Measurements from ENCODE around the gene INTS7.

The INTS7 gene

DNA sequence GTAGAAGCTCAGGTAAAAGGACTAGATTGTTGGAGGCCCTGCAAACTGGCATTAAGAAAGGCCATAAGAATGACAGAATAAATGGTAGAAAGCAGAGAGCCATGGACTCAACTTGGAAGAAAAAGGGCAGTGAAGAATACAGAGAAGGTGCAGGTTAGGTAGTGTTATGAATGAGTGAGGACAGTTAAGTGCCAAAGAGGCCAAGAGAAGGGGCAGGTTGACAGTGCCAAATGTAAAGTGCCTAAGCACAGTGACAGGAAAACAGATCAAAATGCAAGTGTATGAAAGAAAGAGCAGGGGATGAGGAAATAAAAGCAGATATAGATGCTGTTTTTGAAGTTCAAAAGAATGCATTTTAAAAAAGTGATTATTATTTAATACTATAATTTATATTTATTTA is 43.7 kb downstream of the INTS7 start:
- H3K4me2 ChIP-seq: no peak overlapping the region

GRCh38 chr1:211986628-211987254 is 48.6 kb downstream of the INTS7 start:
- Histone ChIP-seq H3K9me3 (no peaks in the 10 kb centered on the region), H3K4me1 (no peaks in the 10 kb centered on the region), H3K9ac (no peak overlapping the region), H3K27me3 (no peaks in the 10 kb centered on the region), H3K4me3 (no peak overlapping the region), H3K36me3 (peaks cover 52% of the 10 kb centered on the region), H3K4me2 (no peak overlapping the region), H4K20me1 (no peaks in the 10 kb centered on the region), H3K27ac (no peak overlapping the region)
- TF ChIP-seq Cebpa-rat (IDR thresholded peaks at IDR 0.05): no peak

More for the DNA sequence above, 43.7 kb downstream of the INTS7 start:
- Histone ChIP-seq H3K4me1 (no peaks in the 10 kb centered on the region), H3K9ac (no peak overlapping the region), H3K9me3 (no peaks in the 10 kb centered on the region), H3K36me3 (peaks cover 43% of the 10 kb centered on the region), H3K27ac (no peak overlapping the region), H4K20me1 (no peaks in the 10 kb centered on the region), H3K27me3 (no peaks in the 10 kb centered on the region), H3K4me3 (no peak overlapping the region)
- no peak for TF ChIP-seq Cebpa-rat (IDR thresholded peaks at IDR 0.05)

- H4K20me1 ChIP-seq: no peaks in the 10 kb centered on the region
- H3K4me1 ChIP-seq: no peaks in the 10 kb centered on the region
- H3K4me2 ChIP-seq: no peak overlapping the region
- TF ChIP-seq Cebpa-rat (IDR thresholded peaks at IDR 0.05): no peak
- no peak overlapping the region for H3K27ac ChIP-seq
- no peaks in the 10 kb centered on the region for H3K27me3 ChIP-seq
- H3K9ac ChIP-seq: no peak overlapping the region
- H3K4me3 ChIP-seq: no peak overlapping the region
- H3K36me3 ChIP-seq: peaks cover 54% of the 10 kb centered on the region
- no peaks in the 10 kb centered on the region for H3K9me3 ChIP-seq
These were observed 49.6 kb downstream of the INTS7 start for GRCh38 chr1:211985556-211986264.

DNA sequence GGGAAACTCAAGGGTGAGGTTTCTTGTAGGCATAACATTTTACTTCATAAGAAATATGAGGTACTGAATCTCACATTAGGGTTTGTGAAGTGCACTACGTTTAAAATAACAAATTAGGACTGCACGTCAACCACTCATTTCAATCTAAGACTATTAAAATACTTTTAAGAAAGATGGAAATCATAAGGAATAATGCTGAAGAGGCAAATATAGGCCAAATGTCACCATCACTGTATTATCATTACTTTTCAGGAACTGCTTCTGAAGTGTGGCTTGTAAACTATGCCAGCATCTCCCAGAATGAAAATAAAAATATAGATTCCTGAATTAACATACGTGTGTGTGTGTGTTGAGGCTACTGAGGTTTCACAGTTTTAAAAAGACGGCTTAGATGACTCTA is 56.8 kb downstream of the INTS7 start:
- no peaks in the 10 kb centered on the region for H3K27me3 ChIP-seq
- H3K4me2 ChIP-seq: no peak overlapping the region
- no peaks in the 10 kb centered on the region for H4K20me1 ChIP-seq
- no peak overlapping the region for H3K4me3 ChIP-seq
- no peaks in the 10 kb centered on the region for H3K9me3 ChIP-seq
- H3K36me3 ChIP-seq: peaks cover 75% of the 10 kb centered on the region
- no peak for TF ChIP-seq Cebpa-rat (IDR thresholded peaks at IDR 0.05)
- no peaks in the 10 kb centered on the region for H3K4me1 ChIP-seq
- no peak overlapping the region for H3K27ac ChIP-seq
- no peak overlapping the region for H3K9ac ChIP-seq

GRCh38 chr1:211975152-211975941 is 60.0 kb downstream of the INTS7 start:
- H3K4me2 ChIP-seq: no peak overlapping the region
- no peak overlapping the region for H3K9ac ChIP-seq
- H4K20me1 ChIP-seq: no peaks in the 10 kb centered on the region

DNA sequence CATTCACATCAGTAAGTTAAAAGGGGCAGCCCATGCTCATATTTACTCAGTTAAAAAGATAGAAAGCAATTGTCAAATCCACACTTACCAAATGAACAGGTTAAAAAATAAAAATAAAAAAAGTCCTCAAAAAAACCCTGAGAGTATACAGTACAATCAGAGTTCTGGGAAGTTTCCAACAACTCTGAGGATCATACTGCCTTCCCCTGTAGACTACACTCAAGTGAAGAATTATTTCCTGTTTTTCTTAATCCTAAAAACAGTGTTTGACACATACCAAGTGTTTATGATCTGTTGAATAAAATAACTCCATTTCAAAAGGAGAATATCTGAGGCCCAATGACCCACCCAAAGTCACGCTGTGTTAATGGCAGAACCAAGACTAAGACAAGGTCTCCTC is 61.8 kb downstream of the INTS7 start:
- Histone ChIP-seq H3K27me3 (no peaks in the 10 kb centered on the region), H3K36me3 (peaks cover 78% of the 10 kb centered on the region), H3K9me3 (no peaks in the 10 kb centered on the region), H3K9ac (no peak overlapping the region), H3K4me3 (no peak overlapping the region), H3K4me2 (no peak overlapping the region), H3K4me1 (no peaks in the 10 kb centered on the region), H4K20me1 (no peaks in the 10 kb centered on the region), H3K27ac (no peak overlapping the region)
- no peak for TF ChIP-seq Cebpa-rat (IDR thresholded peaks at IDR 0.05)

More at GRCh38 chr1:211975152-211975941, 60.0 kb downstream of the INTS7 start:
- TF ChIP-seq Cebpa-rat (IDR thresholded peaks at IDR 0.05): no peak
- H3K27me3 ChIP-seq: no peaks in the 10 kb centered on the region
- H3K4me1 ChIP-seq: no peaks in the 10 kb centered on the region
- no peaks in the 10 kb centered on the region for H3K9me3 ChIP-seq
- H3K36me3 ChIP-seq: peaks cover 80% of the 10 kb centered on the region
- H3K27ac ChIP-seq: no peak overlapping the region
- H3K4me3 ChIP-seq: no peak overlapping the region

- Histone ChIP-seq H4K20me1 (no peaks in the 10 kb centered on the region), H3K9ac (no peak overlapping the region), H3K4me2 (no peak overlapping the region), H3K27ac (no peak overlapping the region), H3K27me3 (no peaks in the 10 kb centered on the region), H3K4me1 (no peaks in the 10 kb centered on the region), H3K4me3 (no peak overlapping the region), H3K36me3 (peaks cover 89% of the 10 kb centered on the region), H3K9me3 (peaks cover 5% of the 10 kb centered on the region; the same call in 1 of the 2 replicates)
- no peak for TF ChIP-seq Cebpa-rat (IDR thresholded peaks at IDR 0.05)
These were observed 67.0 kb downstream of the INTS7 start for GRCh38 chr1:211968200-211968834.

- Histone ChIP-seq H3K9me3 (peaks cover 5% of the 10 kb centered on the region; the same call in 1 of the 2 replicates), H4K20me1 (no peaks in the 10 kb centered on the region), H3K9ac (no peak overlapping the region), H3K4me1 (no peaks in the 10 kb centered on the region), H3K27me3 (no peaks in the 10 kb centered on the region), H3K4me2 (no peak overlapping the region), H3K27ac (no peak overlapping the region), H3K4me3 (no peak overlapping the region), H3K36me3 (peaks cover 88% of the 10 kb centered on the region)
- no peak for TF ChIP-seq Cebpa-rat (IDR thresholded peaks at IDR 0.05)
These were observed 67.7 kb downstream of the INTS7 start for GRCh38 chr1:211967704-211968103.

- H3K9me3 ChIP-seq: peaks cover 5% of the 10 kb centered on the region; the same call in 1 of the 2 replicates
- no peaks in the 10 kb centered on the region for H3K4me1 ChIP-seq
- H3K27ac ChIP-seq: no peak overlapping the region
- no peak overlapping the region for H3K4me2 ChIP-seq
- H3K4me3 ChIP-seq: no peak overlapping the region
- TF ChIP-seq Cebpa-rat (IDR thresholded peaks at IDR 0.05): no peak
- peaks cover 83% of the 10 kb centered on the region for H3K36me3 ChIP-seq
- H4K20me1 ChIP-seq: no peaks in the 10 kb centered on the region
- no peak overlapping the region for H3K9ac ChIP-seq
- H3K27me3 ChIP-seq: no peaks in the 10 kb centered on the region
These were observed 70.1 kb downstream of the INTS7 start for GRCh38 chr1:211965108-211965805.

All from BLaER1 (cell line).